Mucosa of descending colon (tissue), 3 donors: ENCODE data around the gene ZBTB25. TPM values are rescaled to one million over a fixed set of nuclear protein-coding genes. Genes with fewer than 3 reads are reported as not detected.

Source experiments
- ATAC-seq: fragments of 200-7000 bp; cut with Tn5 transposase; one replicate; pipeline ENCODE4 v1.9.1; 2020; ENCODE audit warnings: mild to moderate bottlenecking, moderate library complexity
- DNase-seq, 3 donors: peaks; one replicate each; pipeline ENCODE4 v3.0.0-alpha.2; 2020
- H3K36me3 ChIP-seq: fragments of 200-600 bp; one replicate; pipeline ENCODE4 v1.8.0; 2021; ENCODE audit warnings: low read depth, mild to moderate bottlenecking
- H3K4me1 ChIP-seq: fragments of 200-600 bp; one replicate; pipeline ENCODE4 v1.8.0; 2021; ENCODE audit warnings: low read depth, mild to moderate bottlenecking
- H3K4me3 ChIP-seq: fragments of 200-600 bp; one replicate; pipeline ENCODE4 v1.8.0; 2021; ENCODE audit warnings: mild to moderate bottlenecking
- H3K9me3 ChIP-seq: fragments of 200-600 bp; one replicate; pipeline ENCODE4 v1.8.0; 2021; ENCODE audit warnings: mild to moderate bottlenecking
- intact Hi-C, 2 donors: fragments of 100-400 bp; cut with DNase I in 1 of 2; cut with micrococcal nuclease in 1 of 2; formaldehyde crosslinking; loops; one replicate each; pipeline versions ENCODE4 v1.11.0 to v1.11.1; 2022; cut with DNase I, micrococcal nuclease
- total RNA-seq, 3 donors: library from RNA; stranded (reverse); fragmentation: NEBNext Ultra II Directional in 2 of 3; extraction: Animal tissue kit (Norgen Biotek cat#: 25700) in 2 of 3; gene quantifications; one replicate each; pipeline versions ENCODE4 v1.2.1 to v1.2.4, GENCODE V29; 2021 to 2023
- TF ChIP-seq, protein P1 (sequence below): fragments of 200-600 bp; IDR thresholded peaks from one replicate; pipeline ENCODE4 v1.8.0; 2022; ENCODE audit warnings: antibody characterized with exemption, mild to moderate bottlenecking
- donor health status: DM: no; HTN: no; CAD: no; lungs with moderate emphysema.
- donor health status: DM: no; HTN: no; CAD: no.
- donor health status: DM: no; HTN: yes; CAD: no.

Gene ZBTB25
- total RNA-seq, 3 donors from 2014 or later, result 6.1 to 14.4 (median 7.2) TPM

DNA sequence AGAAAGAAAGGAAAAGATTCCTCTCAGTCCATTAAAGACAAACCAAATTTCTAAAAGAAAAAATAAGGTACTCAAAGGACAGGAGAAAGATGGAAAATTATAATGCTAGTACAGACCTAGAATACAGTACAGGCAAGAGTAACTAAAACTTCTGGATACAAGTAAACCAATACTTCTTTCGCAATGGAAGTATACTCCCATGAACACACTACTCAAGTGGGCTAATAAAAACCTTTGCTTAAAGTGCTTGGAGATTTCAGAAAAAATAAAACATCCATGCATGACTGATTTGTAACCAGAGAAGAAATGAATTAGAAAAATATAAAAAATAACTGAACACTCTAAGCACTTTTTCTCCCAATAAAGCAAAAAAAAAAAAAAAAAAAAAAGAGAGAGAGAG, 3.5 kb downstream of the ZBTB25 start:
- no peak for ATAC-seq
- Histone ChIP-seq H3K9me3 (no peaks in the 10 kb centered on the region), H3K4me1 (peaks cover 33% of the 10 kb centered on the region), H3K4me3 (no peak overlapping the region), H3K36me3 (no peaks in the 10 kb centered on the region)
- no peak for DNase-seq
- intact Hi-C loops, result no loop called here
- TF ChIP-seq, protein P1, sequence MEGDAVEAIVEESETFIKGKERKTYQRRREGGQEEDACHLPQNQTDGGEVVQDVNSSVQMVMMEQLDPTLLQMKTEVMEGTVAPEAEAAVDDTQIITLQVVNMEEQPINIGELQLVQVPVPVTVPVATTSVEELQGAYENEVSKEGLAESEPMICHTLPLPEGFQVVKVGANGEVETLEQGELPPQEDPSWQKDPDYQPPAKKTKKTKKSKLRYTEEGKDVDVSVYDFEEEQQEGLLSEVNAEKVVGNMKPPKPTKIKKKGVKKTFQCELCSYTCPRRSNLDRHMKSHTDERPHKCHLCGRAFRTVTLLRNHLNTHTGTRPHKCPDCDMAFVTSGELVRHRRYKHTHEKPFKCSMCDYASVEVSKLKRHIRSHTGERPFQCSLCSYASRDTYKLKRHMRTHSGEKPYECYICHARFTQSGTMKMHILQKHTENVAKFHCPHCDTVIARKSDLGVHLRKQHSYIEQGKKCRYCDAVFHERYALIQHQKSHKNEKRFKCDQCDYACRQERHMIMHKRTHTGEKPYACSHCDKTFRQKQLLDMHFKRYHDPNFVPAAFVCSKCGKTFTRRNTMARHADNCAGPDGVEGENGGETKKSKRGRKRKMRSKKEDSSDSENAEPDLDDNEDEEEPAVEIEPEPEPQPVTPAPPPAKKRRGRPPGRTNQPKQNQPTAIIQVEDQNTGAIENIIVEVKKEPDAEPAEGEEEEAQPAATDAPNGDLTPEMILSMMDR, result no peak

DNA sequence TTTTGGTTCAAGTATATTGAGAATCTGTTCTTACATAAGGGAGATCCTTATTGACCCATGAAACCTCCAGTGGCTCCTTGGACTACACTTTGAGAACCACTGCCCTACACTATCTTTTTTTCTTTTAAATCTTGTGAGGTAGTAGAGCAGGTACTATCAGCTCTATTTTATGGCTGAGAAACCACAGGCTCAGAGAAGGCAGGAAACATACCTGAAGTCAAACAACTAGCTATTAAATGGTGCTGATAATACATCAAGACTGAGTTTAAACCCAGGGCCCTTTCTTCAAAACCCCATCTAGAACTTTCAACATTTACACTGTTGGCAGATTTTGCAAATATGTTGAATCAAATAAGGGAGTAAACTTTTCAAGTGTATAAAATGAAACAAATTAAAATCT, 6.9 kb downstream of the ZBTB25 start:
- TF ChIP-seq, protein P1, result no peak
- no peaks in the 10 kb centered on the region for H3K9me3 ChIP-seq
- no peaks in the 10 kb centered on the region for H3K36me3 ChIP-seq
- DNase-seq (no peak), ATAC-seq (no peak)
- intact Hi-C loops, result no loop called here
- peaks cover 21% of the 10 kb centered on the region for H3K4me1 ChIP-seq
- H3K4me3 ChIP-seq, result no peak overlapping the region

DNA sequence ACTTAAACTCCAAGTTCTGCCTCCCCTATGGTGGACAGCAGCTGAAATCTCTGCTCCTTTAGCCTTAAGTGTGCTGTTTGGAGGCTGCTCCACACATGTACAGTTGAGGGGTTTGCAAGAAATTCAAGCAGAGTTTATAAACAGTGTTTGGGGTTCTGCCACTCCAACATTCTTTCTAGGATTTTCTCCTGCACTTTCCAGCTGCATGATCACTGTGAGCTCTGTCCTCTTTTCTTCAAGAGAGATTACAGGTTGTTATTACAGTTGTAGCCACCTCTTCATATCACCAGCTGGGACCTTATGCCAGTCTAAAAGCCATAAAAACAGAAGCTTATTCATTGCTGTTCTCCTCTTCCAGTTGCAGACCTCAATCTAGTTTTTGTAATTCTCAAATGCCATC, 8.4 kb downstream of the ZBTB25 start:
- no peak for ATAC-seq
- no peak for DNase-seq
- no peak overlapping the region for H3K4me3 ChIP-seq
- no peaks in the 10 kb centered on the region for H3K36me3 ChIP-seq
- H3K9me3 ChIP-seq, result no peaks in the 10 kb centered on the region
- TF ChIP-seq, protein P1, result no peak
- intact Hi-C loops, result no loop called here
- H3K4me1 ChIP-seq, result peaks cover 6% of the 10 kb centered on the region

DNA sequence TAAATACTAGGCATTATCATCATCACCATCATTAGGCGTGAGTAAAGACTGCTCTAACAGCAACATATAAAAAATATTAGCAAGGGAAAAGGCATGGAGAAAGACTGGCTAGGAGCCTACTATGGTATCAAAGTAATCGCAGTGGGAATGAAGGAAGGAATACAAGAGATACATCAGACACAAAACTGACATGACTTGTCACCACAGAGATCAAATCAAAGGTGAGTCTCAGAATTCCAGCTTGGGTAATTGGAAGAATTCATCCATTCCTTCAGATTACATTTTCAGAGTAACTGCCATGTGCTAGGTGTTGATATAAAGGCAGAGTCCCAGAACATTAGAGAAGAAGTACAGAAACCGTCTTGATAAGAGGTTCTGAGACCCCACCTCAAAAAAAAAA, 10.2 kb downstream of the ZBTB25 start:
- TF ChIP-seq, protein P1, result no peak
- ATAC-seq, result no peak
- intact Hi-C loops, result no loop called here
- Histone ChIP-seq H3K4me1 (peaks cover 3% of the 10 kb centered on the region), H3K9me3 (no peaks in the 10 kb centered on the region), H3K36me3 (no peaks in the 10 kb centered on the region), H3K4me3 (no peak overlapping the region)
- no peak for DNase-seq

DNA sequence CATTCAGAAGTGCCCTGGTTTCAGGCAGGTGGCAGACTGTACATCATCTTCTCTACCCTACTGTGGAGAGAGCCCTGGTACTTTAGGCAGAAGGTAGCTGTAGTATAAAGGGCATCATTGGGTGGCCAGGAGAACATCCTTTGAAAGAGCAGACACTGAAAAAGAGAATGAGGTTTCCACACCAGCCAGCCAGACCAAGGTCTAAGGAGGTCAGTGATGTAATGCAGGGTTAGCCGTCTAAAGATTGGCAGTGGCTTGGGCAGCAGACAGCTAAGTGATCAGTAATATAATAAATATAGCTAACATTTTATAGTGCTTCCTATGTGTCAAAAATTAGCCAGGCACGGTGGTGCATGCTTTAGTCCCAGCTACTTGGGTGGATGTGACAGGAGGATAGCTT, 12.0 kb downstream of the ZBTB25 start:
- DNase-seq (no peak), ATAC-seq (no peak)
- TF ChIP-seq, protein P1, result no peak
- Histone ChIP-seq H3K4me1 (peaks cover 3% of the 10 kb centered on the region), H3K4me3 (no peak overlapping the region), H3K9me3 (no peaks in the 10 kb centered on the region), H3K36me3 (no peaks in the 10 kb centered on the region)
- intact Hi-C loops, result no loop called here

DNA sequence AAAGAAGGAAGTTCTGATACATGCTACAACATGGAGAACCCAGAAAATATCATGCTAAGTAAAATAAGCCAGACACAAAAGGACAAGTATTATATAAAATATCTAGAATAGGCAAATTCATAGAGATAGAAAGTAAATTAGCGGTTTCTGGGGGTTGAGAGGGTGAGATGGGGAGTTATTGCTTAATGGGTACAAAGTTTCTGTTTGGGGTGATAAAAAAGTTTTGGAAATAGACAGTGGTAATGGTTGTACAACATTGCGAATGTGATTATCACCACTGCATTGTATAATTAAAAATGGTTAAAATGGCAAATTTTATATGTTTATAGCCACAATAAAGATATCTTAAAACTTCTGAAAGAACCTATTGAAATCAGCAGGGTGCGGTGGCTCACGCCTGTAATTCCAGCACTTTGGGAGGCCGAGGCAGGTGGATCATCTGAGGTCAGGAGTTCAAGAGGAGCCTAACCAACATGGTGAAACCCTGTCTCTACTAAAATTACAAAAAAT, 15.0 kb downstream of the ZBTB25 start:
- Histone ChIP-seq H3K4me1 (peaks cover 3% of the 10 kb centered on the region), H3K4me3 (no peak overlapping the region), H3K36me3 (no peaks in the 10 kb centered on the region), H3K9me3 (no peaks in the 10 kb centered on the region)
- TF ChIP-seq, protein P1, result no peak
- peak in 1 of 3 donors; percentile 47 for DNase-seq
- ATAC-seq, result peak; percentile 59
- intact Hi-C loops, result no loop called here
